Prostate gland (tissue), 2 donors: ENCODE results near the gene PNPLA7.

Experiments used
- POLR2A ChIP-seq: fragments of 450-650 bp; IDR thresholded peaks from one replicate; pipeline ENCODE4 v1.6.1; 2016; ENCODE audit warnings: antibody characterized with exemption, mild to moderate bottlenecking
- TF ChIP-seq, protein P1 (sequence below), 4 experiments: fragments of 200-600 bp in 2 of 4; fragments of 450-650 bp in 2 of 4; sonication (generic) in 2 of 4; IDR thresholded peaks; 1 replicate in 3 of 4; 2 replicates in 1 of 4; pipeline ENCODE4 v1.5.1; 2016 to 2019; ENCODE audit warnings: antibody characterized with exemption in 4 of 4, mild to moderate bottlenecking in 2 of 4, moderate library complexity in 2 of 4

DNA sequence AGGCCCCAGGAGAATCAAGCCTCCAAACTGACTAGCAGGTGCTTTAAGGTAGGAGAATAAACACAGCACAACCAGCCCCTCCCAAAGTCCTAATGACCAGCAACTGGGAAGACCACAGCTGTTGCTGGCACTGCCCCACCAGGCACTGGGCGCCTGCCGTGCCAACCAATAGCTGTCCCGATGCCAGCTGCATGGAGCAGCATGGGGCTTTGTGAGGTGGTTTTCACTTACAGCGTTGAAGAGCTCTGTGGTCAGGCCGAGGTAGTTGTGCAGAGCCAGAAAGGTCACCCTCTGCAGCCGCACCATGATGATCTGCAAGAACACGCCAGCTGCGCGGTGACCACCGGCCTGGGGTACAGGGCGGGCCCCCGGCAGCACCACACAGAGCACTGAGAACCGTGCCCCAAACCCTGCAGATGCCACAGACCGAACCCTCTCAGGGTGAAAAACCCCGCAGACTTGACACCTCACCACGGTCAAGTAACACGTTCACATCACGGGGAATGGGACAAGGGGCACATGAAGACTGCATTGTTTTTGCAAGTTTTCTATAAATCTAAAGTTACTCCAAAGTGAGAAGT is 28.7 kb downstream of the PNPLA7 start:
- TF ChIP-seq, protein P1, sequence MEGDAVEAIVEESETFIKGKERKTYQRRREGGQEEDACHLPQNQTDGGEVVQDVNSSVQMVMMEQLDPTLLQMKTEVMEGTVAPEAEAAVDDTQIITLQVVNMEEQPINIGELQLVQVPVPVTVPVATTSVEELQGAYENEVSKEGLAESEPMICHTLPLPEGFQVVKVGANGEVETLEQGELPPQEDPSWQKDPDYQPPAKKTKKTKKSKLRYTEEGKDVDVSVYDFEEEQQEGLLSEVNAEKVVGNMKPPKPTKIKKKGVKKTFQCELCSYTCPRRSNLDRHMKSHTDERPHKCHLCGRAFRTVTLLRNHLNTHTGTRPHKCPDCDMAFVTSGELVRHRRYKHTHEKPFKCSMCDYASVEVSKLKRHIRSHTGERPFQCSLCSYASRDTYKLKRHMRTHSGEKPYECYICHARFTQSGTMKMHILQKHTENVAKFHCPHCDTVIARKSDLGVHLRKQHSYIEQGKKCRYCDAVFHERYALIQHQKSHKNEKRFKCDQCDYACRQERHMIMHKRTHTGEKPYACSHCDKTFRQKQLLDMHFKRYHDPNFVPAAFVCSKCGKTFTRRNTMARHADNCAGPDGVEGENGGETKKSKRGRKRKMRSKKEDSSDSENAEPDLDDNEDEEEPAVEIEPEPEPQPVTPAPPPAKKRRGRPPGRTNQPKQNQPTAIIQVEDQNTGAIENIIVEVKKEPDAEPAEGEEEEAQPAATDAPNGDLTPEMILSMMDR (IDR thresholded peaks at IDR 0.05) = no peak
- no peak for TF ChIP-seq POLR2A
